GM06990 (cell line): ENCODE data around the gene SNX5.

Source experiments
- DNase-seq: peaks from one replicate; pipeline ENCODE4 v3.0.0-alpha.2; 2011; ENCODE audit not compliant: insufficient read length; ENCODE audit errors: extremely low read depth
- H3K27me3 ChIP-seq: replicated peaks from 2 replicates; pipeline ENCODE4 v1.6.0; 2011; ENCODE audit warnings: low read length; ENCODE audit not compliant: control insufficient read depth, insufficient read depth
- H3K36me3 ChIP-seq: 2 replicates; pipeline ENCODE4 v1.5.1; 2011; ENCODE audit warnings: low read length; ENCODE audit not compliant: control insufficient read depth, insufficient read depth
- H3K4me3 ChIP-seq: replicated peaks from 2 replicates; pipeline ENCODE4 v1.5.1; 2011; ENCODE audit warnings: low read depth, mild to moderate bottlenecking, control low read depth, low read length
- TF ChIP-seq, protein P1 (sequence below): IDR thresholded peaks from 2 replicates; pipeline ENCODE4 v1.5.1; 2011; ENCODE audit warnings: low read length, control low read depth, mild to moderate bottlenecking, inconsistent platforms; ENCODE audit not compliant: insufficient read depth, poor library complexity, severe bottlenecking

The SNX5 gene

DNA sequence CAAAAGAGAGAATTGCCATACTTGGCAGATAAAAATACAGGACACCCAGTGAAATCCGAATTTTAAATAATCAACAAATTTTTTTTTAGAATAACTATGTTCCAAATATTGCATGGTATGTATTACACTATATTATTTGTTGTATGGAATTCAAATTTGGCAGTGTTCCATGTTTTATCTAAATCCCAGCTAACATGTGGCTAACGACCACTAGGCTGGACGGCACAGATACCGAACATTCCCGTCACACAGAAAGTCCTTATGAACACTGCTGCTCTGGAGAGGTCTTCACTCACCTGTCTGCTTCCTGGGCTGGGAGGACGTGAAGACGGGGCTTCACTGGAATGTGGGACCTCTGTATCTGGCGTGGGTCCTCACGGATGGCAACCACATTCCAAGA lies 32.8 kb downstream of the SNX5 start:
- no peak for DNase-seq
- TF ChIP-seq, protein P1, sequence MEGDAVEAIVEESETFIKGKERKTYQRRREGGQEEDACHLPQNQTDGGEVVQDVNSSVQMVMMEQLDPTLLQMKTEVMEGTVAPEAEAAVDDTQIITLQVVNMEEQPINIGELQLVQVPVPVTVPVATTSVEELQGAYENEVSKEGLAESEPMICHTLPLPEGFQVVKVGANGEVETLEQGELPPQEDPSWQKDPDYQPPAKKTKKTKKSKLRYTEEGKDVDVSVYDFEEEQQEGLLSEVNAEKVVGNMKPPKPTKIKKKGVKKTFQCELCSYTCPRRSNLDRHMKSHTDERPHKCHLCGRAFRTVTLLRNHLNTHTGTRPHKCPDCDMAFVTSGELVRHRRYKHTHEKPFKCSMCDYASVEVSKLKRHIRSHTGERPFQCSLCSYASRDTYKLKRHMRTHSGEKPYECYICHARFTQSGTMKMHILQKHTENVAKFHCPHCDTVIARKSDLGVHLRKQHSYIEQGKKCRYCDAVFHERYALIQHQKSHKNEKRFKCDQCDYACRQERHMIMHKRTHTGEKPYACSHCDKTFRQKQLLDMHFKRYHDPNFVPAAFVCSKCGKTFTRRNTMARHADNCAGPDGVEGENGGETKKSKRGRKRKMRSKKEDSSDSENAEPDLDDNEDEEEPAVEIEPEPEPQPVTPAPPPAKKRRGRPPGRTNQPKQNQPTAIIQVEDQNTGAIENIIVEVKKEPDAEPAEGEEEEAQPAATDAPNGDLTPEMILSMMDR, result no peak
- no peak overlapping the region for H3K4me3 ChIP-seq
- no peaks in the 10 kb centered on the region for H3K27me3 ChIP-seq
- H3K36me3 ChIP-seq, result peaks cover 4% of the 10 kb centered on the region; the same call in 1 of the 2 replicates

DNA sequence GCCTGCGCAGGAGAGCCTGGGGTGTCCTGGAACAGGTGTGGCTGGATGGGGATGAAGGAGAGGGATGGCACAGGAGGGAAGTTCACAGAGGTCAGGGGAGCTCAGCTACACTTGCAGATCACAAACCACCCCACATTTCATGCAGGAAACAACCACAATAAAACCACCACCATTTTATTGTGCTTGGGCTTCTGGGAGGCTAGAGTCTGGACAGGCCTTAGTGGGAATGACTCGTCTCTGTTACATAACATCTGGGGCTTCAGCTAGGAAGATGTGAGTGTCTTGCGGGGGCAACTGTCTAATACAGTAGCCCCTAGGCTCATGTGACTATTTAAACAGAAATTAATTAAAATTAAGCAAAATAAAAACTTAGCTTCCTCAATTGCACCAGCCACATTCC lies 33.4 kb downstream of the SNX5 start:
- Histone ChIP-seq H3K27me3 (no peaks in the 10 kb centered on the region), H3K36me3 (no peaks in the 10 kb centered on the region), H3K4me3 (no peak overlapping the region)
- TF ChIP-seq, protein P1, result no peak
- DNase-seq, result no peak

DNA sequence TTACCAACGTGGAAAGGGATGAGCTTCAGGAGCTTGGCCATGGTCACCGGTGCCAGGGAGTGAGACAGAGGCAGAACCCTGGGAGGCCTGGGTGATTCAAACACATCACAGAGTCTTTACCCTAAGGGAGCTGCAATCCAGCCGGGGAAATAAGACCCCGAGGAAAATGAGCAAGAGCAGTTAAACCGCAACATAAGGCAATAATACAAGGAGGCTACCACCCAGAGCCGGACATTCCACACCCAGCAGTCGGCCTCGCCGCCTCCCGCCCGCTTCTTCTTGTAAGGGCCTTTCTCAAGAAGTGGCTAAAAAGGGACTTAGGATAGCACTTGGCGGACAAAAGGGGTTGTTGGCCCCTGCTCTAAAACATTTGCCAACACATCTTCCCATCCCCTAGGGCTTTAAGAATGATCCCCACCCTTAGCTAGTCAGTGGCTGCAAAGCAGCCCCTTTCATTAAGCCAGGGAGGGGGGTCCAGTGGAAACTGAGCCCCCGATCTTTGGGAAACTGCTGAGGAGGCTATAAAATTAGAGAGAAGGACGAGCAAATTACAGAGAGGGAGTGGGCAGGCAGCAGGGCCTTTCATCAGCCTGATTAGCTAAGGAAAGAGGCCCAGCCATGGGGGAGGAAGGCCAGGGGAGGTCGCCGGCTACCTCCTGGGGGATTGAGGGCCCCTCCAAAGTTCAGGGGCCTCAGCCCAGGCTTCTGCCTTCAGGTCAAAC lies 34.3 kb downstream of the SNX5 start:
- H3K27me3 ChIP-seq, result no peaks in the 10 kb centered on the region
- DNase-seq, result no peak
- H3K36me3 ChIP-seq, result no peaks in the 10 kb centered on the region
- TF ChIP-seq, protein P1, result no peak
- no peak overlapping the region for H3K4me3 ChIP-seq

DNA sequence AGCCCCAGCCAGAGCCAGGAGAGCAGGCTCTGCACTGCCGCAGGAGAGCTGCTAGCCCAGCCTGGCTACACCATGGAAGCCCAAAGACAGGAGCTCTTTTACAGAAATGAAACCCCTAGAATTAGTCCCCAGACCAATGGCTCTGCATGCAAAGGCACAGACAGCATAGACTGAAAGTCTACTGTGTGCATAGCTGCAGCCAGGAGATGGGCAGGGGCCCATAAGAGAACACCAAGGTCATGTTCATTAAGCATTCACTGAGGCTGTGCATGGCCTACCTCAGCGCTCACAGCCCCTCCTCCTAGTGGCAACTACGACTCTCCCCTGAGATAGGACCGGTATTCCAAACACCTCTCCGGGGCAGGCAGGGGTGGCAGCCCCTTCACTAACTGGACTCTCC lies 34.9 kb downstream of the SNX5 start:
- Histone ChIP-seq H3K36me3 (no peaks in the 10 kb centered on the region), H3K4me3 (no peak overlapping the region), H3K27me3 (no peaks in the 10 kb centered on the region; the same call in 1 of the 2 replicates)
- TF ChIP-seq, protein P1, result no peak
- no peak for DNase-seq

DNA sequence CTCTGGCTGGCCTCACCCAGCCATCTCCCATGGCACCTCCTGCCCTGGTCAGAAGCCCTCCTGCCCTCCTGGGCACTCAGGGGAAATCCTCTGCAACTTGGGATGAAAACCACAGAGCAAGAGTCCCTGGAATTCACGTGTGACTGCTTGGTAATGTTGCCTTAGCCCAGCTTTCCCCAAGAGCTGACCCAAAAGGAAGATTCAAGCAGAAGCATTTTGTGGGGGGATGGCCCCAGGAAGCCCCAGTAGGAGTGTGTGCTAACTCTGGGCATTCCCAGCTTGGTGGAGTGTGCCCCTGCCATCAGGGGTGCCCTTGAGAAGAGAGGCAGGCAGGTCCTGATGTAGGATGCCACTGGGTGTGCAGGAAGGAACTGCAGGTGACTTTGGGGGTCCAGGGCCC lies 35.5 kb downstream of the SNX5 start:
- Histone ChIP-seq H3K36me3 (no peaks in the 10 kb centered on the region), H3K27me3 (no peaks in the 10 kb centered on the region; the same call in 1 of the 2 replicates), H3K4me3 (no peak overlapping the region)
- TF ChIP-seq, protein P1, result no peak
- DNase-seq, result no peak
